OCI-LY7 (cell line): Measurements from ENCODE around the gene CMTM6.

Source experiments
- CTCF ChIP-seq: fragments of 200-600 bp; sonication (generic); conservative IDR thresholded peaks from 2 replicates; pipeline ENCODE4 v1.5.1; 2014; ENCODE audit warnings: mild to moderate bottlenecking, antibody characterized with exemption, low read length, moderate library complexity, mixed read lengths
- EZH2phosphoT487 ChIP-seq: fragments of 200-600 bp; sonication (generic); IDR thresholded peaks from 2 replicates; pipeline ENCODE4 v1.6.1; 2018; ENCODE audit warnings: low read depth, borderline replicate concordance, mild to moderate bottlenecking, mixed run types, antibody characterized with exemption, low read length, moderate library complexity, mixed read lengths

- TF ChIP-seq CTCF (no peak), EZH2phosphoT487 (no peak)
These were observed 20.0 kb downstream of the CMTM6 start for GRCh38 chr3:32482693-32483092.
